B cell (primary cell): ENCODE measurements around the gene NCAM1. TPM values are rescaled to one million over a fixed set of nuclear protein-coding genes. Genes with fewer than 3 reads are reported as not detected.

ENCODE experiments used
- ATAC-seq: fragments of 200-7000 bp; cut with Tn5 transposase; one replicate; pipeline ENCODE4 v1.10.0; 2021; ENCODE audit warnings: low read depth, mild to moderate bottlenecking, moderate number of reproducible peaks, moderate library complexity
- CTCF ChIA-PET: fragments of 350-600 bp; sonication (Branson Sonifier 250); formaldehyde crosslinking; loops from one replicate; lab custom pipeline; 2021; ENCODE audit warnings: antibody characterized with exemption, inconsistent platforms; lab: Charles Lee
- POLR2A ChIA-PET: fragments of 350-600 bp; sonication (Branson Sonifier 250); formaldehyde crosslinking; loops from one replicate; lab custom pipeline; 2021; ENCODE audit warnings: antibody characterized with exemption; lab: Charles Lee
- DNase-seq: peaks from one replicate; pipeline ENCODE4 v3.0.0; 2013
- H2AFZ ChIP-seq: 2 replicates; pipeline ENCODE4 v1.6.1; 2012; ENCODE audit warnings: mild to moderate bottlenecking, low read depth, low read length; ENCODE audit not compliant: insufficient read depth, poor library complexity, severe bottlenecking
- H3K27ac ChIP-seq, 2 donors: 1 replicate in 1 of 2; 2 replicates in 1 of 2; pipeline ENCODE4 v1.5.1; 2012 to 2013; ENCODE audit warnings: low read length in 2 of 2, mild to moderate bottlenecking in 2 of 2, moderate library complexity in 1 of 2
- H3K27me3 ChIP-seq, 4 experiments: fragments of 200-600 bp in 1 of 4; sonication (generic) in 1 of 4; replicated peaks in 1 of 4; 1 replicate in 2 of 4; 2 replicates in 2 of 4; pipeline versions ENCODE4 v1.6.1 to v1.7.0; 2013 to 2016; ENCODE audit warnings: low read length in 3 of 4, mild to moderate bottlenecking in 2 of 4, mixed read lengths in 1 of 4, moderate library complexity in 1 of 4; ENCODE audit not compliant: insufficient read depth in 4 of 4, control insufficient read depth in 3 of 4; ENCODE audit errors: control extremely low read depth in 1 of 4
- H3K36me3 ChIP-seq, 2 experiments: replicated peaks in 1 of 2; 1 replicate in 1 of 2; 2 replicates in 1 of 2; pipeline versions ENCODE4 v1.6.1 to v1.7.1; 2013; ENCODE audit warnings: low read length in 1 of 2; ENCODE audit not compliant: insufficient read depth in 2 of 2, control insufficient read depth in 1 of 2; ENCODE audit errors: control extremely low read depth in 1 of 2, extremely low read depth in 1 of 2
- H3K4me1 ChIP-seq, 2 donors: fragments of 200-600 bp in 1 of 2; sonication (generic) in 1 of 2; 1 replicate in 1 of 2; 2 replicates in 1 of 2; pipeline versions ENCODE4 v1.5.1 to v1.6.1; 2013 to 2017; ENCODE audit warnings: low read length in 2 of 2; ENCODE audit not compliant: control insufficient read depth in 2 of 2, insufficient read depth in 2 of 2
- H3K4me2 ChIP-seq: replicated peaks from 2 replicates; pipeline ENCODE3; 2012; ENCODE audit warnings: mild to moderate bottlenecking, low read depth, low read length; ENCODE audit not compliant: poor library complexity, severe bottlenecking
- H3K4me3 ChIP-seq, 5 experiments: fragments of 200-600 bp in 1 of 5; sonication (generic) in 1 of 5; 1 replicate in 3 of 5; 2 replicates in 2 of 5; pipeline versions ENCODE4 v1.5.1 to v1.7.0; 2011 to 2016; ENCODE audit warnings: low read length in 4 of 5, mild to moderate bottlenecking in 4 of 5, low read depth in 2 of 5, control low read depth in 1 of 5, moderate library complexity in 1 of 5; ENCODE audit not compliant: insufficient read depth in 1 of 5; ENCODE audit errors: control extremely low read depth in 1 of 5, extremely low read depth in 1 of 5
- H3K79me2 ChIP-seq: fragments of 200-600 bp; sonication (generic); one replicate; pipeline ENCODE4 v1.6.0; 2016; ENCODE audit warnings: low read length; ENCODE audit not compliant: control insufficient read depth, insufficient read depth
- H3K9ac ChIP-seq: fragments of 200-600 bp; sonication (generic); 2 replicates; pipeline ENCODE4 v1.6.1; 2017; ENCODE audit warnings: mild to moderate bottlenecking, low read length, moderate library complexity
- H3K9me3 ChIP-seq, 3 donors: one replicate each; pipeline versions ENCODE4 v1.6.1 to v1.7.1; 2013; ENCODE audit warnings: low read length in 2 of 3; ENCODE audit not compliant: control insufficient read depth in 2 of 3, insufficient read depth in 1 of 3; ENCODE audit errors: control extremely low read depth in 1 of 3
- H4K20me1 ChIP-seq: 2 replicates; pipeline ENCODE4 v1.6.0; 2012; ENCODE audit warnings: mild to moderate bottlenecking, low read length; ENCODE audit not compliant: insufficient read depth, control insufficient read depth, poor library complexity, severe bottlenecking
- H3K27ac Mint-ChIP-seq: one replicate; pipeline ENCODE4 v1.8.0; 2021; ENCODE audit warnings: mixed read lengths
- H3K27me3 Mint-ChIP-seq: one replicate; pipeline ENCODE4 v1.8.0; 2021; ENCODE audit warnings: mixed read lengths
- H3K4me1 Mint-ChIP-seq: one replicate; pipeline ENCODE4 v1.8.0; 2021; ENCODE audit warnings: mixed read lengths
- H3K4me3 Mint-ChIP-seq: one replicate; pipeline ENCODE4 v1.8.0; 2021; ENCODE audit warnings: mixed read lengths
- H3K9me3 Mint-ChIP-seq: one replicate; pipeline ENCODE4 v1.8.0; 2022; ENCODE audit warnings: mixed read lengths; ENCODE audit not compliant: insufficient read depth
- EZH2 ChIP-seq: IDR thresholded peaks from 2 replicates; pipeline ENCODE4 v1.6.1; 2012; ENCODE audit warnings: borderline replicate concordance, low read depth, mild to moderate bottlenecking, moderate library complexity, low read length; ENCODE audit not compliant: insufficient read depth, poor library complexity, severe bottlenecking
- WGBS: methylation state at CpG from one replicate; pipeline ENCODE4 v1.1.5; 2013; ENCODE audit warnings: missing lambda C conversion rate; ENCODE audit not compliant: insufficient coverage; 5-methylcytosine and 5-hydroxymethylcytosine counted together
- intact Hi-C: fragments of 100-400 bp; cut with micrococcal nuclease; formaldehyde crosslinking; loops from one replicate; pipeline ENCODE4 v1.10.0; 2022
- polyA plus RNA-seq: library from polyadenylated mRNA; depleted of rRNA; stranded (reverse); fragments of >200 nt; gene quantifications from 2 replicates; pipeline ENCODE4 v1.2.3, GENCODE V29; 2012
- total RNA-seq, 2 donors: library from RNA; stranded (reverse); fragments of 120-200 nt in 1 of 2; gene quantifications; 1 replicate in 1 of 2; 2 replicates in 1 of 2; pipeline versions ENCODE4 v1.2.3 to v1.2.4, GENCODE V29; 2013 to 2022
- TF ChIP-seq, protein P1 (sequence below): fragments of 200-600 bp; IDR thresholded peaks from one replicate; pipeline ENCODE4 v1.8.0; 2022; ENCODE audit warnings: antibody characterized with exemption, mild to moderate bottlenecking

The NCAM1 gene
- total and polyA plus RNA-seq, 2 donors (not counting 1 experiment from before 2014, with no cell fraction given) = 0.37 TPM; not detected in 1

DNA sequence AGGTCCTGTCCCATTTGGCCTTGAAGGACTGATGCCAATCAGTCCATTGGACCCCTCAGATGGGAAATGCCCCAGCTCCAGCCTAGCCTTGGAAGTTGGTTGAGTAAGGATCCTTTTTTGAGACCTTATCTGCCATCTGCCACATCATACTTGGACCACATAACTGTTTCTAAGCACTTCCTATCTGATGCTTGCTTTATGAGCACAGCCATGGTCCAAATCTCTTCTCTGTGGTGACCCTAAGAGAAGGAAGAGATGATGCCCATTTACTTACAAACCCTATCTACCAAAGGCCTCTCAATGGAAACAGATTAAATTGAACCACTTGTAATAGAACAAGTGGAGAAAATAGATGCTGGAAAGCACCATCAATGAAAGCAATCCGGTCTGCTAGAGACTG lies 299.3 kb downstream of the NCAM1 start:
- no peak overlapping the region for H3K27ac ChIP-seq
- no peak overlapping the region for H3K4me3 Mint-ChIP-seq
- H3K27me3 Mint-ChIP-seq = peaks cover 12% of the 10 kb centered on the region
- no peaks in the 10 kb centered on the region for H3K36me3 ChIP-seq
- no peaks in the 10 kb centered on the region for H3K4me1 ChIP-seq
- DNase-seq = no peak
- H2AFZ ChIP-seq = no peak overlapping the region
- TF ChIP-seq, protein P1, sequence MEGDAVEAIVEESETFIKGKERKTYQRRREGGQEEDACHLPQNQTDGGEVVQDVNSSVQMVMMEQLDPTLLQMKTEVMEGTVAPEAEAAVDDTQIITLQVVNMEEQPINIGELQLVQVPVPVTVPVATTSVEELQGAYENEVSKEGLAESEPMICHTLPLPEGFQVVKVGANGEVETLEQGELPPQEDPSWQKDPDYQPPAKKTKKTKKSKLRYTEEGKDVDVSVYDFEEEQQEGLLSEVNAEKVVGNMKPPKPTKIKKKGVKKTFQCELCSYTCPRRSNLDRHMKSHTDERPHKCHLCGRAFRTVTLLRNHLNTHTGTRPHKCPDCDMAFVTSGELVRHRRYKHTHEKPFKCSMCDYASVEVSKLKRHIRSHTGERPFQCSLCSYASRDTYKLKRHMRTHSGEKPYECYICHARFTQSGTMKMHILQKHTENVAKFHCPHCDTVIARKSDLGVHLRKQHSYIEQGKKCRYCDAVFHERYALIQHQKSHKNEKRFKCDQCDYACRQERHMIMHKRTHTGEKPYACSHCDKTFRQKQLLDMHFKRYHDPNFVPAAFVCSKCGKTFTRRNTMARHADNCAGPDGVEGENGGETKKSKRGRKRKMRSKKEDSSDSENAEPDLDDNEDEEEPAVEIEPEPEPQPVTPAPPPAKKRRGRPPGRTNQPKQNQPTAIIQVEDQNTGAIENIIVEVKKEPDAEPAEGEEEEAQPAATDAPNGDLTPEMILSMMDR = no peak
- no peak for TF ChIP-seq EZH2
- H3K27ac Mint-ChIP-seq = no peak overlapping the region
- H3K4me2 ChIP-seq = no peak overlapping the region
- intact Hi-C loops = no loop called here
- H3K79me2 ChIP-seq = no peaks in the 10 kb centered on the region
- no peak overlapping the region for H3K9ac ChIP-seq
- H3K9me3 Mint-ChIP-seq = no peaks in the 10 kb centered on the region
- 100% methylated on average over 1 of the region's 1 CpG for WGBS
- peaks cover 0 to 3% (median 0%) of the 10 kb centered on the region in 3 donors for H3K9me3 ChIP-seq
- CTCF ChIA-PET = no interaction called here
- POLR2A ChIA-PET = no interaction called here
- no peaks in the 10 kb centered on the region for H4K20me1 ChIP-seq
- peaks cover 15% of the 10 kb centered on the region for H3K4me1 Mint-ChIP-seq
- H3K4me3 ChIP-seq = no peak overlapping the region
- no peak for ATAC-seq
- peaks cover 0 to 2% (median 0%) of the 10 kb centered on the region in 4 experiments for H3K27me3 ChIP-seq

DNA sequence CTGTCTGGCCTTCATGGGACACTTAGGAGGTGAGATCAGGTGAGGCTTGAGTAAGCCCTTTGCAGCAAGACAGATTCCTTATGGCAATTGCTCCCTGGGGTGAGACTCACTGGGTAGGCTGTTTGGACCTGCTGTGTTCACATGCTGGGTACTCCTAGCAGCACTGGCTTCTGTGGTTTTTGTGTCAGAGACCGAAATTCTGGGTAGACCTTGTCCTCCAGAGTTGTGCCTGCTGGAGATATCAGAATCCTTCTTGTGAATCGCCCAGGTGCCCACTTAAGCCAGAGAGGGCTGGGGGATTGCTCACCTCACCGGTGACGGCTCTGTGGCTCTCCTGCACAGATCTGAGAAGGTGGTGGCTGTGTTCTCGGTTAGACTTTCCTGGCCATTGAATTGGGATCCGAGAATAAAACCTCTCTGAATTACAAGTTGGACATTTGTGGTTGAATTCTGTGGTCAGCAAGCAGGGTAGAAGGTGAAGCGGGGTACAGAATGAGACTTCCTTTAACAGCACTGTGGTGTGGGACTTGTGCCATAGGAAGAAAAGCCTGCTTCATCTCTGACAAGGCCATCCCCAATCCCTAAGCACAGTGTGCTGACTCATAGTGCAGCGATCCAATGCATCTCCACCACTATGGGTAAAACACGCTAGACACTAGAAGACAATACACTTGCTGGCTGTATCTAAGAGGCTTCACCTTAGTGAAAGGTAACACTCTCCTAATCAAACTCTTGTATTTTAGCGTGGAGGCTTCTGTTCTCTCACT lies 300.7 kb downstream of the NCAM1 start:
- no peaks in the 10 kb centered on the region for H3K79me2 ChIP-seq
- DNase-seq (no peak), ATAC-seq (peak; percentile 22)
- peaks cover 0 to 5% (median 0%) of the 10 kb centered on the region in 4 experiments for H3K27me3 ChIP-seq
- TF ChIP-seq, protein P1 = no peak
- no peak for TF ChIP-seq EZH2
- 78% methylated on average over 8 of the region's 10 CpGs for WGBS
- ChIA-PET CTCF (no interaction called here), POLR2A (no interaction called here)
- no peaks in the 10 kb centered on the region for H3K9me3 Mint-ChIP-seq
- intact Hi-C loops = no loop called here
- H2AFZ ChIP-seq = no peak overlapping the region
- no peak overlapping the region for H3K4me3 ChIP-seq
- H3K9me3 ChIP-seq = peaks cover 0 to 3% (median 0%) of the 10 kb centered on the region in 3 donors
- H3K27ac Mint-ChIP-seq = no peak overlapping the region
- no peaks in the 10 kb centered on the region for H3K4me1 ChIP-seq
- H3K36me3 ChIP-seq = no peaks in the 10 kb centered on the region
- H3K4me1 Mint-ChIP-seq = peaks cover 15% of the 10 kb centered on the region
- H4K20me1 ChIP-seq = no peaks in the 10 kb centered on the region
- H3K27ac ChIP-seq = no peak overlapping the region
- H3K27me3 Mint-ChIP-seq = peaks cover 13% of the 10 kb centered on the region
- H3K4me3 Mint-ChIP-seq = peak overlapping the region; percentile 13
- no peak overlapping the region for H3K4me2 ChIP-seq
- H3K9ac ChIP-seq = no peak overlapping the region
